WTC11 (cell line): Measurements from ENCODE around the gene OVCA2.

ENCODE experiments used
- ATF1 ChIP-seq: sonication (generic); formaldehyde crosslinking; IDR thresholded peaks from 2 replicates; pipeline ENCODE4 v1.8.1; 2023; ENCODE audit warnings: mild to moderate bottlenecking, moderate library complexity, missing genetic modification reagents
- CREM ChIP-seq: sonication (generic); formaldehyde crosslinking; IDR thresholded peaks from 2 replicates; pipeline ENCODE4 v1.8.1; 2022; ENCODE audit warnings: mild to moderate bottlenecking, missing genetic modification reagents, moderate library complexity
- CTCF ChIP-seq: fragments of 200-600 bp; IDR thresholded peaks from 2 replicates; pipeline ENCODE4 v1.8.0; 2022; ENCODE audit warnings: antibody characterized with exemption
- KAT7 ChIP-seq: sonication (generic); formaldehyde crosslinking; IDR thresholded peaks from 2 replicates; pipeline ENCODE4 v1.8.1; 2023; ENCODE audit warnings: missing genetic modification reagents, mild to moderate bottlenecking, borderline replicate concordance

- TF ChIP-seq CTCF (no peak), CREM (no peak), ATF1 (CRISPR knock-in tag) (no peak), KAT7 (CRISPR knock-in tag) (no peak)
These were observed 41.8 kb downstream of the OVCA2 start for GRCh38 chr17:2083613-2084035.
